ENCODE results near the gene SORCS1. TPM values are rescaled to one million over a fixed set of nuclear protein-coding genes. Genes with fewer than 3 reads are reported as not detected.

SORCS1 gene
- total and polyA plus RNA-seq, 2 donors (not counting 1 experiment from before 2014, with no cell fraction given), result under 0.01 to 0.01 TPM

- Histone ChIP-seq H3K36me3 (ENCODE audit: control insufficient read depth, insufficient read depth, low read length) (no peaks in the 10 kb centered on the region), H3K4me1 (ENCODE audit: control insufficient read depth, extremely low read depth, insufficient read depth, low read length) (no peaks in the 10 kb centered on the region), H3K27ac (ENCODE audit: insufficient read depth, low read length) (no peak overlapping the region), H3K79me2 (ENCODE audit: control insufficient read depth, insufficient read depth, low read length) (no peaks in the 10 kb centered on the region), H3K4me3 (replicated peaks in 1 of 4; ENCODE audit: control extremely low read depth in 1 of 4, insufficient read depth in 1 of 4, low read depth in 3 of 4, low read length in 4 of 4) (no peak overlapping the region), H4K20me1 (ENCODE audit: control insufficient read depth, extremely low read depth, insufficient read depth, low read length) (no peaks in the 10 kb centered on the region), H3K27me3 (ENCODE audit: control insufficient read depth, insufficient read depth, low read length) (no peaks in the 10 kb centered on the region), H3K4me2 (ENCODE audit: extremely low read depth, insufficient read depth, low read length) (no peak overlapping the region), H3K9ac (ENCODE audit: insufficient read depth, low read length) (no peak overlapping the region), H2AFZ (ENCODE audit: low read length) (no peak overlapping the region), H3K9me3 (ENCODE audit: control insufficient read depth, insufficient read depth, low read depth, low read length) (no peaks in the 10 kb centered on the region)
- no peak for TF ChIP-seq CTCF (conservative IDR thresholded peaks at IDR 0.05 in 1 of 2, IDR thresholded peaks at IDR 0.05 in 1 of 2; ENCODE audit: low read depth in 1 of 2, low read length in 2 of 2)
- TF ChIP-seq EZH2 (IDR thresholded peaks at IDR 0.05; ENCODE audit: low read length, missing control alignments), result no peak
- no peak for DNase-seq (ENCODE audit: low read depth in 2 of 2)
Observed at GRCh38 chr10:106957823-106958588, 206.5 kb downstream of the SORCS1 start.

DNA sequence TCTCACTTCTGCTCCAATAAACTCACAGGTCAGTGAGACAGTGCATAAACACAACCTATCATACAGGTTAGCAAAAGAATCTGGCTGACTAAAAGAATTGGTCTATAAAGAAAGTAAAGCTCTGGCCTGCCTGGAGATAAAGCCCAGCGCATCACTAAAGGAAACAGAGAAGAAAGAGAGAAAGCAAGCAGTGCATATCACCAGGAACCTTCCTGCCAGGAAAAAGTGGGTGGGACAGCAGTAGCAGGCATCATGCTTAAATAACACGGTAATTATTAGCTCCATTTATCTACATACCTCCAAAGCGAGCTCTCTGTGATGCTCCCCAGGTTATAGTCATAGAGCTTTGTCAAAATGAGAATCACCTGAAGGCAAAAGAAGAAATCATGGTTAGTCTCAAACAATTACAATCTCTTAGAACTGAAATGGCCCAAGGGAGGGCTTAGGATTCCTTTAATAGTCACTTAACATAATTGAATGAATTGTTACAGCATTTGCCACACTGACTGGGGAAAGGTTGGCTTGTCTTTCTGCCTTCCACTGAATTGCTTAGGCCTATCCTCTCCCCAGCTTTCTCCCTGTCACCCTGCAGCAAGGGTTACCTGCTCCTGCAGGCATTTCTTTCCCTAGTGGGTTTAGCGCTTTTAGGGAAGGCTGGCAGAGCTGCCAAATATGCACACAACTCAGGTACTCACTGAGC is 208.1 kb downstream of the SORCS1 start:
- no peak overlapping the region for H3K4me3 ChIP-seq (replicated peaks in 1 of 4; ENCODE audit: control extremely low read depth in 1 of 4, insufficient read depth in 1 of 4, low read depth in 3 of 4, low read length in 4 of 4)
- H3K9ac ChIP-seq (ENCODE audit: insufficient read depth, low read length), result no peak overlapping the region
- H3K79me2 ChIP-seq (ENCODE audit: control insufficient read depth, insufficient read depth, low read length), result no peaks in the 10 kb centered on the region
- no peak for DNase-seq (ENCODE audit: low read depth in 2 of 2)
- no peaks in the 10 kb centered on the region for H3K4me1 ChIP-seq (ENCODE audit: control insufficient read depth, extremely low read depth, insufficient read depth, low read length)
- no peak overlapping the region for H2AFZ ChIP-seq (ENCODE audit: low read length)
- no peak overlapping the region for H3K4me2 ChIP-seq (ENCODE audit: extremely low read depth, insufficient read depth, low read length)
- H3K36me3 ChIP-seq (ENCODE audit: control insufficient read depth, insufficient read depth, low read length), result no peaks in the 10 kb centered on the region
- TF ChIP-seq CTCF (conservative IDR thresholded peaks at IDR 0.05 in 1 of 2, IDR thresholded peaks at IDR 0.05 in 1 of 2; ENCODE audit: low read depth in 1 of 2, low read length in 2 of 2), result no peak
- TF ChIP-seq EZH2 (IDR thresholded peaks at IDR 0.05; ENCODE audit: low read length, missing control alignments), result no peak
- no peaks in the 10 kb centered on the region for H4K20me1 ChIP-seq (ENCODE audit: control insufficient read depth, extremely low read depth, insufficient read depth, low read length)
- H3K27ac ChIP-seq (ENCODE audit: insufficient read depth, low read length), result no peak overlapping the region
- H3K9me3 ChIP-seq (ENCODE audit: control insufficient read depth, insufficient read depth, low read depth, low read length), result no peaks in the 10 kb centered on the region
- H3K27me3 ChIP-seq (ENCODE audit: control insufficient read depth, insufficient read depth, low read length), result no peaks in the 10 kb centered on the region

GRCh38 chr10:106955133-106955532 is 209.4 kb downstream of the SORCS1 start:
- H3K9me3 ChIP-seq (ENCODE audit: control insufficient read depth, insufficient read depth, low read depth, low read length), result no peaks in the 10 kb centered on the region
- no peak for DNase-seq (ENCODE audit: low read depth in 2 of 2)
- no peak overlapping the region for H2AFZ ChIP-seq (ENCODE audit: low read length)
- no peaks in the 10 kb centered on the region for H3K4me1 ChIP-seq (ENCODE audit: control insufficient read depth, extremely low read depth, insufficient read depth, low read length)
- H3K4me2 ChIP-seq (ENCODE audit: extremely low read depth, insufficient read depth, low read length), result no peak overlapping the region
- H3K27me3 ChIP-seq (ENCODE audit: control insufficient read depth, insufficient read depth, low read length), result no peaks in the 10 kb centered on the region
- no peaks in the 10 kb centered on the region for H3K36me3 ChIP-seq (ENCODE audit: control insufficient read depth, insufficient read depth, low read length)
- no peaks in the 10 kb centered on the region for H4K20me1 ChIP-seq (ENCODE audit: control insufficient read depth, extremely low read depth, insufficient read depth, low read length)
- no peak overlapping the region for H3K4me3 ChIP-seq (replicated peaks in 1 of 4; ENCODE audit: control extremely low read depth in 1 of 4, insufficient read depth in 1 of 4, low read depth in 3 of 4, low read length in 4 of 4)
- no peak overlapping the region for H3K27ac ChIP-seq (ENCODE audit: insufficient read depth, low read length)
- no peak for TF ChIP-seq EZH2 (IDR thresholded peaks at IDR 0.05; ENCODE audit: low read length, missing control alignments)
- no peak for TF ChIP-seq CTCF (conservative IDR thresholded peaks at IDR 0.05 in 1 of 2, IDR thresholded peaks at IDR 0.05 in 1 of 2; ENCODE audit: low read depth in 1 of 2, low read length in 2 of 2)
- no peak overlapping the region for H3K9ac ChIP-seq (ENCODE audit: insufficient read depth, low read length)
- no peaks in the 10 kb centered on the region for H3K79me2 ChIP-seq (ENCODE audit: control insufficient read depth, insufficient read depth, low read length)
